GM19452 (cell line): ENCODE measurements around the gene CLNK.

Experiments used
- ATAC-seq: cut with Tn5 transposase; IDR thresholded peaks from one replicate; pipeline ENCODE4 v1.9.1; 2021; ENCODE audit not compliant: unreplicated experiment

The CLNK gene, protein sequence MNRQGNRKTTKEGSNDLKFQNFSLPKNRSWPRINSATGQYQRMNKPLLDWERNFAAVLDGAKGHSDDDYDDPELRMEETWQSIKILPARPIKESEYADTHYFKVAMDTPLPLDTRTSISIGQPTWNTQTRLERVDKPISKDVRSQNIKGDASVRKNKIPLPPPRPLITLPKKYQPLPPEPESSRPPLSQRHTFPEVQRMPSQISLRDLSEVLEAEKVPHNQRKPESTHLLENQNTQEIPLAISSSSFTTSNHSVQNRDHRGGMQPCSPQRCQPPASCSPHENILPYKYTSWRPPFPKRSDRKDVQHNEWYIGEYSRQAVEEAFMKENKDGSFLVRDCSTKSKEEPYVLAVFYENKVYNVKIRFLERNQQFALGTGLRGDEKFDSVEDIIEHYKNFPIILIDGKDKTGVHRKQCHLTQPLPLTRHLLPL

GRCh38 chr4:10684631-10685030 lies at the start of gene CLNK:
CLNK (minus strand) TSS chr4:10684768; CDS start chr4:10667869, 16,899 bp downstream.
- ATAC-seq: peak; percentile 94

GRCh38 chr4:10733481-10734062 lies 49.0 kb upstream of the CLNK start:
- ATAC-seq: no peak

DNA sequence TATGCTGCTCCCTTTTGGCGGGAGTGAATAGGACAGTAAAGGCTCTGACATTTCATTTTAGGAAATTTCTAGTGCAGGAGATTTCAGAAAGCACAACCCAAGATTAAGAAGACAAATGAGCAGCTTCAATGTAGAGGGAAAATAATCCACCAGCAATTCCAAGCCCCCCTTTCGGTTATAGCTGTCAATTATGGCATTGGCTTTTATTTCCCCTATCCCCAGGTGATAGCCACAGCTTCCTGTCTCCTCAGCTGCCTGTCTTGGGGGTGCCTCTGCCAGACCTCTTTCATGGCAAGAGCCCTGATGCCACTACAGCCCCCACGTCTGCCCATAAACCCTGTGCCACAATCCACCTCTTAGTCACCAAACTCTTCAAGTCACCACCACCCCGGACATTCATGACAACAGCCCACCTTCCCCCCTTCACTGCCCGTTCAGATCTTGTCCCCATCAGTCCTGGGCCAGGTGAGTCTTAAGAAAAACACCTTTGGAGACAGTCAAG lies 48.4 kb upstream of the CLNK start:
- no peak for ATAC-seq

DNA sequence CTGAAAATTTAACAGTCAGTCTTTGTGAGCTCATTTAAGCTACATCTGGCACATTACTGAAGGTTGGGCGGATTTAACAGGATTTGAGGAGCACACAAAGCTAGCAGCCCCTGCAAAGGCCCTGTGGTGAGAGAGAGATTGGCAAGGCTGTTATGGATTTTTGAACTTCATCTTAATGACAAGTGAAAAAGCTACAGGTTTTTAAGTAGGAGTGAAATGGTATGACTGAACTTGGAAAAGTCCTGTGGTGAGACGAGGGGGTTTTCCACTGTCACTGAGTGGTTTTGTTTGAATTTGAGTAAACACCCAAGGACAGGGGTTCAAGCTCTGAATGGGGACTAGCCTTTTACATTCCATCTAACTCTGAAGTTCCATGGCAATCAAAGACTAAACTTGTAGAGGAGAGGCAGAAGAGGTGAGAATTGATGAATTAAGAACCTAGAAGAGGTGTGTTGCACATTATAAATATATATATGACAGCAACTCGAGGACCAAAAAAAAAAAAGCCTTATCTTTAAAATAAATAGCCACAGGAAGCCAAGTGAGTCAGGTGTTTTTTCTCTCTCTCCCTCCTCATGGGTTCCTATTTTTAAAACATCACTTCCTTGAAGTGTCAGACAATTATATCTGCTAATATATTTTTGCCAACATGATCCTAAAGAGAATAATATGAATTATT lies 47.8 kb upstream of the CLNK start:
- no peak for ATAC-seq

DNA sequence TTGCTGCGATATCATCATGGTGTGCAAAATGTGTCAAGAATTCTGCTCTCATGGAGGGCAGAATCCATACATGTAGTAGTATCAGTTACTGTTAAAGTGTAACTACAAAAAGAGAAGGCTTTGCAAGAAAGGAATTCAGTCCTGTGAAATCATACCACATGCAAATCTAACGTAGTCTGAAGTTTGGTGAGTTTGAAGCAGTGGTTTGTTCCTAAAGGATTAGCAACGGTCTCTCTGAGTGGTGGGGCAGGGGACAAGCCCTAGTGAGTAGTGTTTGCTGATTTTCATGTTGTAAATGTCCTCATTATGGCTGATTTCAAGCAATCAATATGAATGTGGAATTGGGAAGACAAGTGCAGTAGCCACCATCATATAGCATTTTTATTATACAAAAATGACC lies 47.1 kb upstream of the CLNK start:
- no peak for ATAC-seq

GRCh38 chr4:10731162-10731561 lies 46.6 kb upstream of the CLNK start:
- no peak for ATAC-seq

DNA sequence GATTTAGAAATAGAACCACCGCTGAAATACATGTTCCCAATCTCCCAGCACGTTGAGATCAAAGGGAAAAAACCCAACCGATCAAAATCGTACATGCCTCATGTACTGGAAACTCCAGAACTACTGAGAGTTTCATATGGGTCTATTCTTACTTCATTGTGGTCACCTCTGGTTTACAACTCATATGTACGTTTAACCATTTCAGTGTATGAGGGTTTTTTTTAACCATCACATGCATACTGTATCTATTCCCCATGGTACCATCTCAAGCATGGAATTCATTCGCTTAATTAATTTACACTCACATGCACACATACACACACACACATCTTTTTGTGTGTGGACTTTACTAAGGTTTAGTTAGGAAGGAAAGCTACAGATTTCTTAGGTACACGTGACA lies 46.0 kb upstream of the CLNK start:
- ATAC-seq: peak; percentile 61

DNA sequence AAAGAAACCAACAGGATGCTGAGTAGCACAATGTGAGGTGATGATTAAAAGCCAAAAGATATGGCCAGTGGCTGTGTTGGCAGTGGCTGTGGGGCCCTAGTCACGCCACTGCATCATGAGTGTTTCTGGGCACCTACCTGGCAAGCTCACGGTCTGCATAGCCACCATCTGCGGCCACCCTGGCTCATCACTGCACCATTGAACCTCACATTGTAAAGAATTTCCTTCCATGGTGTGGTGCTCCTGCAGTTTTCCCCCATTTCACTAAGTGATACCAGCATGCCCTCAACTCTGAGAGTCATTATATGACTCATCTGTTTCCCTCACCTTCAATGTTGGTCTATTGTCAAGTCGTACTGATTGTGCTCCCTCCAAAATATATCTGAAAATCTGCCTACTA lies 45.5 kb upstream of the CLNK start:
- peak; percentile 44 for ATAC-seq

- no peak for ATAC-seq
These were observed 44.8 kb upstream of the CLNK start for GRCh38 chr4:10729366-10729765.

DNA sequence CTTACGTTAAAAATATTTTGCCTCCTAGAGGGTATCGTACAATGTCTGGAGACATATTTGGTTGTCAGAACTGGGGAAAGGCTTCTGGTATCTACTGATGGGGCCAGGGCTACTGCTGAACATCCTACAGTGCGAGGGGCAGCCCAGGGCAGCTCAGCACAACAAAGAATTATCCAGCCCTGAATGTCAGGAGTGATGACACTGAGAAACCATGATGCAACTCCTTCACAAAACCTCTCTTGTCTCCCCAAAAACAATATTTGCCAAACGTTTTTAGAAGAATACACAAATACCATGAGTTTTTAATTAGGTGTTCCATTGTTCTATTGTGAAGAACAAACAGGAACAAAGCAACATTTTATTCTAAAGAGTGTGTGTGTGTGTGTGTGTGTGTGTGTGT lies 43.4 kb upstream of the CLNK start:
- ATAC-seq: no peak

GRCh38 chr4:10727140-10727880 lies 42.7 kb upstream of the CLNK start:
- ATAC-seq: no peak

DNA sequence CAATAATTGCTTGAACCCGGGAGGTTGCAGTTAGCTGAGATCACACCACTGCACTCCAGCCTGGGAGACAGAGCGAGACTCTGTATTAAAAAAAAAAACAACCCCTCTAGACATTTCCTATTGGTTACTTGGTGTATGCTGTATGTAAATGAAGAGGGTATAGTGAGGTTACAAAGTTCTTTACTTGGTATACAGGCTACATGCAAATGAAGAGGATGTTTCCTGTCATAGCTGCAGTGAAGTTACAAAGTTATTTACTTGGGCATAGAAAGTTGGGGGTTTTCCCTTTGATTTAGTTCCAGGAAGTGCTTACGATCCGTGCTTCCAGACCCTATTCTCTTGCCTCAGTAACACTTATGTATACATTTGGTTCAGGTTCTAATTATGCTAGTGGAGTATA lies 38.4 kb upstream of the CLNK start:
- peak; percentile 97 for ATAC-seq

DNA sequence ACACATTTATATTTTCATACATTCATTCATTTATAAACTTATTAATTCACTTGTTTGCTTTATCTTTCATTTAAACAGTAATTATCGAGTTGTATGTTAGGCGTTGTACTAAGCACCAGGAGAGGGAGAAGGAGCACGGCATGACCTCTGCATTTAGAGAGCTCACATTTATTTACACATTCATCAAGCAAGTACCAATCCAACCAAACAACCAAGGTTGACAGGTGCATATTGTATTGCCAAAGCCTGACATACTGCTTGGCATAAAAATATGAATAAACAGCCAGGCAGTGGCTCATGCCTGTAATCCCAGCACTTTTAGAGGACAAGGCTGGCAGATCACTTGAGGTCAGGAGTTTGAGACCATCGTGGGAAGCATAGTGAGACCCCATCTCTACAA lies 37.0 kb upstream of the CLNK start:
- no peak for ATAC-seq

- no peak for ATAC-seq
These were observed 31.6 kb upstream of the CLNK start for GRCh38 chr4:10716163-10716562.

DNA sequence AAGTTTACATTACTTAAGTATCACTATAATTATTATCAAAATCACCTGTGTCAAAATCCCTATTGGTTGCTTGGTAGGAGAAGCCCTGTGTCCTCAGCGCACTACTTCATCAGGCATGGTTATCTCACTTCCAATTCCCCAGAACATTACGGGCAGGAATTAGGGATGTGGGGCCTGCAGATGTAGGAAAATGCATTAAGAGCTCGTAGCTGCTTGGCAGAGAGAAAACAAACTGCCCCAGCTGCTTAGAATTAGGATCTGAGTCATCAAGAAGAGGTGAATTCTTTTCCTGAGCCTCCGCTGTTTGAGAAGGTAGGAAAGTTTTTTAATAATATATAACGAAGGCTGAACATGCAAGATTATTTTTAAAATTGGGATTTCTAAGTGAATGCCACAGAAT lies 31.1 kb upstream of the CLNK start:
- ATAC-seq: no peak

DNA sequence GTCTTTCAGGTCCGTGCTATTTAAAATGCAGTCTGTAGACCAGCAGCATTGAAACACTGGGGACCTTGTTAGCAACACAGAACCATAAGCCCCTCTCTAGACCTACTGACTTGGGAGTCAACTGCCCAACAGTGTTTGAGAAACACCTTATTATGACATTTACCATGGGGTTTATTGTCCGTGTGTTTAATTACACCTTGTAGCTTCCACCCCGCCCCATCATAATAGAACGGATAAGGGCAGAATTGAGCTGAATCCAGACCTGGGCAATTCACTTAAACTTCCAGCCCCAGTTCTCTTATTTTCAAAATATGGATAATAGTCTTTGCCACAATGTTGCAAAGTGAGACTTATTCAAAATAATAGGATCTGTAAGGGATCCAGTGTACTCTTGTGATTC lies 30.6 kb upstream of the CLNK start:
- no peak for ATAC-seq

GRCh38 chr4:10713591-10713990 lies 29.0 kb upstream of the CLNK start:
- no peak for ATAC-seq

GRCh38 chr4:10706236-10706635 lies 21.7 kb upstream of the CLNK start:
- ATAC-seq: no peak

DNA sequence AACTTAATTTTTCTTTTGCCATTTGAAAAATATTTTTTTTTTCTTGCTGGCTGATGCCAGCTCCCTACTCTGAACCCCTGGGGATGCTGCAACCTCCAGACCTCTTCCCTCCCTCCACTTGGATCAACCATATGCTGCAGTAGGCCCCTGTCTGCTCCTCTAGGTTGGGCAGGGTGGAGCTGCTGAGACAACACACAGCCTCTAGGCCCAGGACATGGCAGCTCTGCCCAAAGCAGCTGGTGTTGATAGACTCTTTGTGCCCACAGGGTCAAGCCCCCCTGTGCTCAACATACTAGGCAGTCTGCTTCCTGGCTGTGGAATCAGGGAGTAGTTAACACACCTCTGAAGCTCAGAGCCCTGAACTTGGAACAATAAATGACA lies 19.9 kb upstream of the CLNK start:
- no peak for ATAC-seq

DNA sequence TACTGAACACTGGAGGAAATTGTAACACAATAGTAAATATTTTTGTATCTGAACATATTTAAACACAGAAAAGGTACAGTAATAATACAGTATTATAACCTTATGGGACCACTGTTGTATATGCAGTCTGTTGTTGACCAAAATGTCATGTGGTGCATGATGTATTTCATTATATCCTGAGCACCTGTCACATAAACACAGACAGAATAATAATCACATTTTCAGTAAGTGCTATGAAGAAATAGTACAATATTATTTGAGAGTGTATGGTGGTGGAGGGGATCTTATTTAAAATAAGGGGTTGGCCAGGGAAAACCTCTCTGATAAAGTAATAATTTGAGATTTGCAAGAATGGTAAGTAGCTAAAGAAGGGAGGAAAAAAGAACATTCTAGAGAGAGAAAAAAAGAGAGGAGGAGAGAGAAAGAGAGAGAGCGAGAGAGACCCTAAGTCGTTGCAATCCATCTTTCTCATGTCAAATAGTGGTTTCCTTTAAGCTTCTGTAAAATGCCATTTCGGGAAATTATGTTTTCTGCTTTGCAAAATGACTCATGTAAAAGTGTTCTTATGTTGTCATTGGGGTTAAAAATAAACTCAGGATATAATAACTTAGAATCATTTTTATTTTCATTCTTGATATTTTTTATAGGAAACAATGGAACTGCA lies 19.3 kb upstream of the CLNK start:
- ATAC-seq: no peak

- ATAC-seq: no peak
These were observed 18.6 kb upstream of the CLNK start for GRCh38 chr4:10703156-10703555.
